HG02884 (cell line): Measurements from ENCODE around the gene HCRT.
"Not testable (repeated sequence)": the region's sequence is repeated elsewhere in the genome, so short reads cannot be mapped to it uniquely, and the experiment has no call there.

ENCODE experiments used
- ATAC-seq: cut with Tn5 transposase; IDR thresholded peaks from one replicate; pipeline ENCODE4 v1.9.1; 2021; ENCODE audit warnings: mild to moderate bottlenecking, moderate library complexity; ENCODE audit not compliant: unreplicated experiment

The HCRT gene, protein sequence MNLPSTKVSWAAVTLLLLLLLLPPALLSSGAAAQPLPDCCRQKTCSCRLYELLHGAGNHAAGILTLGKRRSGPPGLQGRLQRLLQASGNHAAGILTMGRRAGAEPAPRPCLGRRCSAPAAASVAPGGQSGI

GRCh38 chr17:42184713-42185620, at the start of gene HCRT:
Gene HCRT (minus strand): TSS chr17:42185452. CDS start chr17:42185365, 87 bp downstream.
- no peak for ATAC-seq

GRCh38 chr17:42233994-42234393, 48.7 kb upstream of the HCRT start:
- ATAC-seq = no peak

DNA sequence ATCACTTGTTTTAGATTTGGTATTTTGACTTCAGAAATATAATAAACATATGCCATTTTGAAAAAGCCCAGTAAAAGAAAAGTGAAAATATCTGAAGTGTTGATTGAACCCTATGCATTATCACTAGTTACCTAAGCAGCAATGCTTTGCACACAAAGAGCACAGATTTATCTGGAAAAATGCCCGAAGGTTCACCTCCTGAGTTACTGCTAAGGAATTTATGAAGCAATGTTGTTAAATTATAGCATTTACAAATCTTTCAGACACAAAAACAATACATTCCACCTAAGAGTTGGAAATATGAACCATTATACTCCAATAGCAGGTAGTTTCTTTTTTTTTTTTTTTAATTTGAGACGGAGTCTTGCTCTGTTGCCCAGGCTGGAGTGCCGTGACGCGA, 47.9 kb upstream of the HCRT start:
- no peak for ATAC-seq

GRCh38 chr17:42230225-42230624, 45.0 kb upstream of the HCRT start:
- no peak for ATAC-seq

GRCh38 chr17:42227849-42228700, 42.8 kb upstream of the HCRT start:
- no peak for ATAC-seq

DNA sequence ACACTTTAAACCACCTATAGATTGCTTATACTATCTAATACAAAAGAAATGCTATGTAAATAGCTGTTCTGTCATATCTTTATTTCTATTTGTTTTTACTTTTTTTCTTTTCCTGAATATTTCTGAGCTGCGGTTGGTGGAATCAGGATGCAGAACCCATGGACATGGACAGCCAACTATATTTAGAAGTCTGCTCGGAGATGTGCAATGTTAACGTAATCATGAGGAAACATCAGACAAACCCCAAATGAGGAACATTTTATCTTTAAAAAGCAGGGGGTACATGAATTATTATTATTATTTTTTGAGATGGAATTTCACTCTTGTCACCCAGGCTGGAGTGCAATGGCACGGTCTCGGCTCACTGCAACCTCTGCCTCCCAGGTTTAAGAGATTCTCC, 40.4 kb upstream of the HCRT start:
- no peak for ATAC-seq

DNA sequence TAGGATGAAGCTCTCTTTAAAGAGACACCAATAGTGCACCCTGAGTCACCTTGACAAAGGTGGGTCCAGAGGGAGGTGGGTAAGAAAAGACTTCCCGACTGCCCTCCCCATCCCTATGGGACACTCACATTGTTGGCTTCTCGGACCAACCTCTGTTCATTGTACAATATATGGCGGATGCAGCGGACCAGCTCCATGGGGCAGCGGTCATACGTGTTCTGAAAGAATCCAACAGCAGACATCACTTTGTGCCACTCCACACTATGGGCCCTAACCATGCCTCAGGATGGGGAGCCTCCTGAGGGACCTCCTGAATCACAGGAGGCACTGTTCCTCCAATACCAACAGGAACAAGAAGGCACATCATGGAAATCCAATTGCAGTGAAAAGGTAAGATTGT, 39.4 kb upstream of the HCRT start:
- ATAC-seq = no peak

DNA sequence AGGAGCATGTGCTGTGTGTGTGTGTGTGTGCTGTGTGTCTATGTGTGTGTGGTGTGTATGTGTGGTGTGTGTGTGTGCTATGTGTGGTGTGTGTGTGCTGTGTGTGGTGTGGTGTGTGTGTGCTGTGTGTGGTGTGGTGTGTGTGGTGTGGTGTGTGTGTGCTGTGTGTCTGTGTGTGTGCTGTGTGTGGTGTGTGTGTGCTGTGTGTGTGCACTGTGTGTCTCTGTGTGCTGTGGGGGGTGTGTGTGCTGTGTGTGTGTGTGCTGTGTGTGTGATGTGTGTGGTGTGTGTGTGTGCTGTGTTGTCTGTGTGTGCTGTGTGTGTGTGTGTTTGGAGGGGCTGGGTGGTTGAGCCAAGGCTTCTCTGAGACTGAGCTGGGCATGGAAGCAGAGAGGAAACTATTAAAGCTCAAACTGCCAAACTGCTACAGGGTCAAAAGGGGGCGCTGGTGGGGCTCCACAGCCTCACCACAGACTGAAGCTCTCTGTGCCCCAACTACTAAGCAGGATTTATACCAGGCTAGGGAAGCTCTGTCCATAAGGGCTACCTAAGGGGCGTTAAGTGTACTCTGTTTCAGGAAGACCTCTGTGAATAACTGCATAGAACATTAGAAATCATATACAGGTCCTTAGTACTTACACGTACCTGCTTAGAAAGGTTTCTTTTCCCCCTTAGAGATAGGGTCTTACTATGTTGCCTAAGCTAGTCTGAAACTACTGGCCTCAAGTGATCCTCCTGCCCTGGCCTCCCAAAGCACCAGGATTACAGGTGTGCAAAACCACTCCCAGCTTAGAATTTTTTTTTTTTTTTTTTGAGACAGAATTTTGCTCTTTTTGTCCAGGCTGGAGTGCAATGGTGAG, 36.9 kb upstream of the HCRT start:
- no peak for ATAC-seq

DNA sequence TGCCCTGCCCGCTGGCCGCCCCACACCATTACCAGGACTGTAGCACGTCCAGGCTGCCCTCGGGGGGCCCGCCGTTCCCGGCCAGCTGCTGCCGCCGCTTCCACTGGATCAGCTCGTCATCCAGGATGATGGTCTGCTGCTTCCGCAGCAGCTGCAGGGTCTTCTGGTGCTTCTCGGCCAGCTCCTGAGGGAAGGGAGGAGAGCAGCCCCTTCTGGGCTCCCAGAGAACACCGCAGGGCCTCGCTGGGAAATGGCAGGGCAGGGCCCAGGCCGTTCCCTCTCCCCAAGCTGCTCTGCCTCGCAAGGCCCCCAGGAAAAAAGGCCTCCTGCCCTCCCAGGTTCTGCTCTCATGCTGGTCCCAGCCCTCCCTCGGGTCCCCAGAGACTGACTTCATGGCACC, 34.0 kb upstream of the HCRT start:
- not testable (repeated sequence) for ATAC-seq

GRCh38 chr17:42214156-42214555, 28.9 kb upstream of the HCRT start:
- no peak for ATAC-seq

DNA sequence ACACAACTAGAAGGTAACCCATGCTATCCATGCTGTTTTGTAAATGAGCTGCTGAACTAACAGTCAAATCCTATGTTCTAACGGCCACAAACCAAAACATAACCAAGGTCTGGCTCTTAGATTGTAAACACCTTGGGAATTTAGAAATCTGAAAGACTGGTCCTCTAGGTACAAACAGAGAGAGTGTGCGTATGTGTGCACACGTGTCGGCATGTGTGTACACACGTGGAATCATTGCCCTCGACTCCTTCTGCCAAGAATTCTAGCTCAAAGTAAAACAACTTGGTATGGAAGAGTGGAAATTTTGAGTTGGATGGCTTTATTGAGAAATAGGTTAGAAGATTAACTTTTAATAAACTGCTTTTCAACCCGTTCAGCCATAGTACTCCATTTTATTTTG, 27.1 kb upstream of the HCRT start:
- ATAC-seq = no peak

- ATAC-seq = not testable (repeated sequence)
These were observed 26.7 kb upstream of the HCRT start for GRCh38 chr17:42211921-42212341.

GRCh38 chr17:42210046-42210445, 24.8 kb upstream of the HCRT start:
- ATAC-seq = no peak

DNA sequence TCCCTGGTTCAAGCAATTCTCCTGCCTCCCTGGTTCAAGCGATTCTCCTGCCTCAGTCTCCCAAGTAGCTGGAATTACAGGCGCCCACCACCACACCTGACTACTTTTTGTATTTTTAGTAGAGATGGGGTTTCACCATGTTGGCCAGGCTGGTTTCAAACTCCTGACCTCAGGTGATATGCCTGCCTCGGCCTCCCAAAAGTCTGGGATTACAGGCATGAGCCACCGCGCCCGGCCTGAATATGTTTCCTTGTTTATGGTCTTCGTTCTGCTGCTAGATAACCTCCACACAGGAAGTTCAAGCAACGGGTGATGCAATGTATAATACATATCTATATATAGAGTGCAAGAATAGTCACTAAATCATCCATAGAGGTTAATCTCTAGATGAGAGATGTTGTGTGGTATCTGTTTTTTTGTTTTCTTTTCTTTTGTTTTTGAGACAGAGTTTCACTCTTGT, 20.9 kb upstream of the HCRT start:
- not testable (repeated sequence) for ATAC-seq

DNA sequence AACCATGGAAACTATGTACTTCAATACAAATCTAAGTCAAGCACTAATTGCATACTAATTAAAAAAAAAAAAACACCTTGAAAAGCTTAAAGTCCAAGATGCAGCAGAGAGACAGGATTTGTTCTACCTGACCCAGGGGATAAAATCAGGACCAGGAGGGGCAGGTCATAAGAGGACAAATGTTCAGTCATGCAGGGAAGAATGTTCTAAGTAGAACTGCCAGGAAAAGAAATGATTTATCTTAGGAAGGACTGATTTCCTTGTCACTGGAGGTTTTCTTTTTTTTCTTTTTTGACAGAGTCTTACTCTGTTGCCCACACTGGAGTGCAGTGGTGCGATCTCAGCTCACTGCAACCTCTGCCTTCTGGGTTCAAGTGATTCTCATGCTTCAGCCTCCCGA, 18.1 kb upstream of the HCRT start:
- ATAC-seq = no peak

GRCh38 chr17:42202696-42203095, 17.4 kb upstream of the HCRT start:
- ATAC-seq = no peak

DNA sequence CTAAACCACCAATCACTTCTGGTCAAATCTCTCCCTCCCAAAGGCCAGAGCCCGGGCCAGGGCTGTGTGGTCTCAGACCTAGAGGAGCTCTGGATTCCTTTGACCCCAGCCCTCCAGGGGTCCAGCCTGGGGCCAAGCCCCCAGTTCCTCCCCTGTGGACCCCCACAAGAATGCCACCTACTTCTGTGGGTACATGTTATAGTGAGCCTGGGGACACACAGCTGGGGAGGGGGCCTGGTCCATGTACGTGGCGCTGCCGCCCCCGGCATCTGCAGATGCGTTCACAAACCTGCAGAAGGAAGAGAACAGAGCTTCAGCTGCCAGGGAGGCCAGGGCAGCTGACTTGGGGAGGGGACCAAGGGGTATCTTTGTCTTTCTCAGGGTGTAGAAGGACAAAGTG, 16.9 kb upstream of the HCRT start:
- no peak for ATAC-seq

DNA sequence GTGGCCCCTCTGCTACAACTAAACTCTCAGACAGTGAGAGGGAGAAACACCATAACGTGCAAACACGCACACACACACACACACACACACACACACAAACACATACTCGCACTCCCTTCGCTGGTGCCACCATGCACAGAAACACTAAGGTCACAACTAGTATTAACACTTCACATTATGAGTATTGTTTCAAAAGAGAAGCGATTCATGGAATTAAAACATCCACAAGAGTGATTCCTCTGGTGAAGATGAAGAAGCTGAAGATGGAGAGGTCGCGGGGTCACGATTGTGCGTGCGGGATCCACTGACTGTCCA, 16.2 kb upstream of the HCRT start:
- ATAC-seq = no peak

DNA sequence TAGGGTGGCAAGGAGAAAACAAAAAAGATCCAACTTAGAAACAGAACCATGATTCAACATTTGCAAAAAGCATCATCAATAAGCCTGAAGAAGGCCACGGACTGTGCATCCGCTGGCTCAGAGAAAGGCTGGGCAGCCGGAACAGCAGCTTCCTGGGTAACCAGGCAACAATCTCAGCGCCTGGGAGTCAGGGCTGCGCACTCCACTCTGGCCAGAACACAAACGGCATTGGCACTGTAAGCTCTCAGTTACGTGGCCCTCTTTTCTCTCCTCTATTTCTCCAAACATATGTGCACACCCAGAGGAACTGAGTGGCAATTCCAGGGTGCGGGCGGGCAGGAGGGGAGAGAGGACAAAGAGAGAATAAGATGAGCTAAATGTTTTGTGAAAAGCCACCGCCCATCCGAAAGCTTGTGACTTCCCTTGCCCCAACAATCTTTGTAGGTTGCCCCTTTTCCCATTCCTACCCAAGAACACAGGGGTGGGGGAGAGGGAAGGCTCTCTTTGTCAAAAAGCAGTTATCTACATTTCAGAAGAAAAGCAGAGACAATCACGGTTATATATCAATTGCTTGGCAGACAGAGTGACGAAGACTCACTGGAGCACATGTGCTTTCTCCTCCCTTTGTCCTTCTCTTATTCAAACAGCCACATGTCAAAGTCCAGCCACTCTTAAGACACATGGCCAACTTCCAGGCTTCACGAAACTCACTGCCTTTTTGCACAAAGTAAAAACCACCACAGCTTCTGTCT, 15.6 kb upstream of the HCRT start:
- ATAC-seq = no peak

DNA sequence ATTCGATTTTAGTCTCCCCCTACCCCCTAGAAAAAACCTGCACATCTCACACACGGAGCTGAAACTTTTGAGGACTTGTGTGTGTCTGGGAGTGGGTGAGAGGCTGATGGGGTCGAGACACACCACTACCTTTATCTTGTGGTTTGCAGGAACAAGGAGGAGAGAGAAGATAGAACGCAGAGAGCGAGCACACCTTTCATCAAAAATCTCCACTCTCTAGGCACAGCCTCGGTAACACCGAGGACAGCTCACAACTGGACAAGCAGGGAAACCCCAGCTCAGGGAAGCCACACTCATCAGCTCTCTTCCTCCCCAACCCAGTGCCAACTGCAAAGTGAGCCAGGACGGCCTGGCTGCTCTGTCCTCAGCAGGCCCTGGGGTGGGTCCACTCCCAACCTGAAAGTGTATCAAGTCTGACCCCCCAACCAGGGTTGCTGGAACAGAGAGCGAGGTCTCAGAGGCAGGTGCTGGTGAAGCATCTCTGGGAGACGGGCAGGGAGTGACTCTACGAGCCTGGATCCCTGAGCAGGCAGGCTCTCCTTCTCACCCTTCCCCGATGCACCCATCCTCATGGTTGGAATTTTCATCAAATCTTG, 14.3 kb upstream of the HCRT start:
- no peak for ATAC-seq
